GM12878 (cell line): ENCODE results near the gene MEF2C. TPM values are rescaled to one million over a fixed set of nuclear protein-coding genes. Genes with fewer than 3 reads are reported as not detected.

Source experiments
- ATAC-seq: fragments of 200-7000 bp; cut with Tn5 transposase; 3 replicates; pipeline ENCODE4 v1.9.1; 2020; ENCODE audit warnings: mild to moderate bottlenecking, moderate library complexity
- BruUV-seq: library from RNA; stranded (reverse); fragments of 400-500 nt; replicated peaks from 2 replicates; lab custom pipeline; 2021; lab: Mats Ljungman, UMichigan
- CTCF ChIA-PET: fragments of 300-600 bp; sonication (Branson Sonifier 250); formaldehyde crosslinking; extraction: SDS; loops from one replicate; lab custom pipeline; 2021; ENCODE audit warnings: inconsistent platforms; lab: Yijun Ruan, JAX
- POLR2A ChIA-PET: fragments of 350-600 bp; formaldehyde crosslinking; extraction: SDS; loops from one replicate; lab custom pipeline; 2021; ENCODE audit warnings: inconsistent platforms; lab: Charles Lee
- RAD21 ChIA-PET: fragments of 300-600 bp; sonication (Branson Sonifier 250); formaldehyde crosslinking; loops from one replicate; lab custom pipeline; 2023; ENCODE audit warnings: antibody characterized with exemption; ENCODE audit not compliant: unreplicated experiment; lab: Charles Lee
- SMC1A ChIA-PET: fragments of 300-600 bp; sonication (Branson Sonifier 250); formaldehyde crosslinking; loops from one replicate; lab custom pipeline; 2023; ENCODE audit not compliant: unreplicated experiment, uncharacterized antibody; lab: Charles Lee
- DNase-seq: peaks from one replicate; pipeline ENCODE4 v3.0.0-alpha.2; 2011; ENCODE audit warnings: low read depth, low spot score
- FAIRE-seq: peaks from 3 replicates; lab custom pipeline; 2011; peaks lifted over from hg19 to GRCh38; lab: Jason Lieb, UNC
- H2AFZ ChIP-seq: 2 replicates; pipeline ENCODE4 v1.6.0; 2011; ENCODE audit warnings: low read depth, low read length, control low read depth; ENCODE audit not compliant: control insufficient read depth
- H3K27ac ChIP-seq: 2 replicates; pipeline ENCODE4 v1.5.1; 2011; ENCODE audit warnings: control low read depth; ENCODE audit not compliant: control insufficient read depth, insufficient read depth
- H3K27me3 ChIP-seq, 2 experiments: replicated peaks in 1 of 2; 2 replicates each; pipeline versions ENCODE4 v1.6.0 to v1.6.1; 2011; ENCODE audit warnings: low read length in 1 of 2; ENCODE audit not compliant: control insufficient read depth in 2 of 2, insufficient read depth in 2 of 2
- H3K36me3 ChIP-seq, 2 experiments: 2 replicates each; pipeline ENCODE4 v1.5.1; 2011; ENCODE audit warnings: low read length in 1 of 2; ENCODE audit not compliant: control insufficient read depth in 2 of 2, insufficient read depth in 2 of 2
- H3K4me1 ChIP-seq: 2 replicates; pipeline ENCODE4 v1.6.1; 2011; ENCODE audit warnings: mild to moderate bottlenecking, low read length, moderate library complexity, mixed read lengths; ENCODE audit not compliant: control insufficient read depth, insufficient read depth
- H3K4me2 ChIP-seq: 2 replicates; pipeline ENCODE4 v1.6.0; 2011; ENCODE audit warnings: control low read depth; ENCODE audit not compliant: control insufficient read depth, insufficient read depth
- H3K4me3 ChIP-seq: fragments of 200-600 bp; sonication (generic); 2 replicates; pipeline ENCODE4 v1.5.1; 2016
- H3K79me2 ChIP-seq: 2 replicates; pipeline ENCODE4 v1.6.0; 2011; ENCODE audit warnings: low read length; ENCODE audit not compliant: control insufficient read depth, insufficient read depth
- H3K9ac ChIP-seq: 2 replicates; pipeline ENCODE4 v1.8.0; 2011; ENCODE audit warnings: low read length, control low read depth, mixed read lengths; ENCODE audit not compliant: control insufficient read depth, insufficient read depth
- H3K9me3 ChIP-seq: replicated peaks from 3 replicates; pipeline ENCODE4 v1.5.1; 2011; ENCODE audit warnings: mild to moderate bottlenecking, low read length; ENCODE audit not compliant: control insufficient read depth, insufficient read depth
- H4K20me1 ChIP-seq: 2 replicates; pipeline ENCODE4 v1.6.0; 2011; ENCODE audit not compliant: control insufficient read depth, insufficient read depth
- ASH2L ChIP-seq: fragments of 300-600, 200-600 bp; sonication (generic); IDR thresholded peaks from 2 replicates; pipeline ENCODE4 v1.6.1; 2017; ENCODE audit warnings: low read depth, mild to moderate bottlenecking, borderline replicate concordance
- BACH1 ChIP-seq: fragments of 450-650 bp; IDR thresholded peaks from 2 replicates; pipeline ENCODE4 v1.6.1; 2017; ENCODE audit warnings: mild to moderate bottlenecking, borderline replicate concordance
- CREB1 ChIP-seq: IDR thresholded peaks from 2 replicates; pipeline ENCODE4 v1.6.1; 2012; ENCODE audit warnings: low read depth, mild to moderate bottlenecking, inconsistent platforms
- IKZF1 ChIP-seq: fragments of 450-650 bp; conservative IDR thresholded peaks from 2 replicates; pipeline ENCODE4 v1.6.1; 2017; ENCODE audit warnings: antibody characterized with exemption, mild to moderate bottlenecking
- NFYB ChIP-seq: IDR thresholded peaks from 2 replicates; pipeline ENCODE4 v1.6.1; 2011; ENCODE audit warnings: low read depth, mild to moderate bottlenecking, low read length, improper control_type of control experiment, moderate library complexity; ENCODE audit not compliant: insufficient read depth
- RUNX3 ChIP-seq: IDR thresholded peaks from 2 replicates; pipeline ENCODE4 v1.6.1; 2012; ENCODE audit warnings: low read length, inconsistent platforms
- SPI1 ChIP-seq: IDR thresholded peaks from 2 replicates; pipeline ENCODE4 v1.6.1; 2011; ENCODE audit warnings: low read depth, mild to moderate bottlenecking, low read length, moderate library complexity, borderline replicate concordance; ENCODE audit not compliant: insufficient read depth
- SREBF2 ChIP-seq: IDR thresholded peaks from 2 replicates; pipeline ENCODE4 v1.6.1; 2012; ENCODE audit warnings: mild to moderate bottlenecking, low read length
- YBX1 ChIP-seq: fragments of 450-650 bp; IDR thresholded peaks from 2 replicates; pipeline ENCODE4 v1.6.1; 2016; ENCODE audit warnings: antibody characterized with exemption
- ZNF274 ChIP-seq: IDR thresholded peaks from one replicate; pipeline ENCODE4 v1.8.0; 2011; ENCODE audit not compliant: insufficient read length, insufficient read depth
- WGBS: methylation state at CpG from one replicate; pipeline ENCODE4 v1.1.6; 2016; ENCODE audit warnings: low lambda C conversion rate; ENCODE audit not compliant: insufficient replicate concordance, insufficient coverage; ENCODE audit errors: missing lambda C conversion rate; 5-methylcytosine and 5-hydroxymethylcytosine counted together
- in situ Hi-C: fragments of 300-500 bp; cut with MboI; formaldehyde crosslinking; loops from 9 replicates; pipeline ENCODE4 v1.14.3; 2018; ENCODE audit warnings: mixed read lengths
- intact Hi-C: fragments of 100-400 bp; cut with micrococcal nuclease; formaldehyde crosslinking; loops from one replicate; pipeline ENCODE4 v1.14.2; 2022; ENCODE audit not compliant: unreplicated experiment
- polyA plus RNA-seq, 11 experiments: library from polyadenylated mRNA; depleted of rRNA in 4 of 11; unstranded in 6 of 11; stranded (reverse) in 5 of 11; fragments of >200 nt; fragmentation: Nextera tagmentation in 4 of 11; fragmentation: Illumina TruSeq in 1 of 11; extraction: Ambion mirVana in 4 of 11; extraction: Trizol in 1 of 11; gene quantifications; 1 replicate in 1 of 11; 2 replicates in 10 of 11; pipeline versions ENCODE4 v1.2.1 to v1.2.3, GENCODE V29; 2011 to 2016; ENCODE audit warnings: inconsistent platforms in 2 of 11, missing spikeins in 2 of 11, low read depth in 1 of 11
- total RNA-seq, 4 experiments: library from RNA; depleted of rRNA in 3 of 4; stranded (reverse); fragments of >200 nt in 3 of 4; fragmentation: Illumina TruSeq in 1 of 4; extraction: Trizol in 1 of 4; gene quantifications; 2 replicates each; pipeline versions ENCODE4 v1.2.1 to v1.2.3, GENCODE V29; 2013 to 2021
- TF ChIP-seq, protein P1 (sequence below): fragments of 450-650 bp; IDR thresholded peaks from 2 replicates; pipeline ENCODE4 v1.6.1; 2018; ENCODE audit warnings: mild to moderate bottlenecking, low read depth, moderate library complexity; ENCODE audit not compliant: partially characterized antibody
- TF ChIP-seq, protein P2 (sequence below): fragments of 450-650 bp; IDR thresholded peaks from 2 replicates; pipeline ENCODE4 v1.6.1; 2016; ENCODE audit warnings: mild to moderate bottlenecking, moderate library complexity, borderline replicate concordance
- TF ChIP-seq, protein P3 (sequence below): fragments of 150-350 bp; IDR thresholded peaks from 2 replicates; pipeline ENCODE4 v1.6.1; 2014; ENCODE audit warnings: mild to moderate bottlenecking, low read depth, low read length

Gene MEF2C
- total and polyA plus RNA-seq, 10 of the 15 experiments (the other 5 are each of a cell fraction or from before 2014, with no cell fraction given) = 104 to 225 (median 180) TPM

DNA sequence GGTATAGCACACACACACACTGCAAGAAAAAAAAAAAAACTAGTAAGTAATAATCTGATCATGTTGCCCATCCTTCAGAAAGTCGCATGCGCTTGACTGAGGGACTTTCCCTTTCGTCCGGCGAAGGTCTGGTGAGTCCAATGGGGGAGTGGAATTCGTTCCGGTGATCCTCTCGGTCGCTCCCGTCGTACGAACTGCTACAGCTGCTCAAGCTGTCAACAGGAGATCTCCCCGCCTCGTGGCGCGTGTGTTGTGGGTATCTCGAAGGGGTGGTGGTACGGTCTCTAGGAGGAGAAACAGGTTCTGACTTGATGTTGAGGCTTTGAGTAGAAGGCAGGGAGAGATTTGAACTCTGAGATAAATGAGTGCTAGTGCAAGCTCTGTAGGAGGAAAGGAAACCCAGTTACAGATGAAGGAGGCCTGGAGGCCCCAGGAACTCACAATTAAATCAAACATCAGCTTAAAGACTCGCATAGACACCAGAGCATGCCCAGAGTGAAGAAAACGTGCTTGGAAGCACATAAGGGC lies 160.4 kb downstream of the MEF2C start:
- intact Hi-C loops = loop anchor here (10.0 kb wide), 1 partner anchor 1212 kb away; no protein-coding TSS in a partner anchor
- peaks cover 12 to 35% of the 10 kb centered on the region in 2 experiments for H3K36me3 ChIP-seq

More for the DNA sequence above, 160.4 kb downstream of the MEF2C start:
- H3K79me2 ChIP-seq = no peaks in the 10 kb centered on the region
- no peaks in the 10 kb centered on the region for H3K4me1 ChIP-seq
- no peaks in the 10 kb centered on the region for H4K20me1 ChIP-seq
- H2AFZ ChIP-seq = no peak overlapping the region
- H3K9me3 ChIP-seq = no peaks in the 10 kb centered on the region
- no peak for ATAC-seq
- H3K4me3 ChIP-seq = no peak overlapping the region
- no peak overlapping the region for H3K9ac ChIP-seq
- DNase-seq = no peak
- in situ Hi-C loops = loop anchor here (5.0 kb wide), 1 partner anchor 1545 kb away; no protein-coding TSS in a partner anchor
- CTCF ChIA-PET = interaction anchor here (1.2 to 1.6 kb wide), 2 partner anchors 227 to 1543 kb away, joined by 3 to 5 read pairs; no protein-coding TSS in a partner anchor
- TF ChIP-seq IKZF1 = no peak
- no peak for TF ChIP-seq RUNX3
- TF ChIP-seq NFYB = no peak
- no peak for TF ChIP-seq YBX1
- no peak for TF ChIP-seq ZNF274
- TF ChIP-seq CREB1 = no peak
- no peak for TF ChIP-seq SPI1
- TF ChIP-seq, protein P1, sequence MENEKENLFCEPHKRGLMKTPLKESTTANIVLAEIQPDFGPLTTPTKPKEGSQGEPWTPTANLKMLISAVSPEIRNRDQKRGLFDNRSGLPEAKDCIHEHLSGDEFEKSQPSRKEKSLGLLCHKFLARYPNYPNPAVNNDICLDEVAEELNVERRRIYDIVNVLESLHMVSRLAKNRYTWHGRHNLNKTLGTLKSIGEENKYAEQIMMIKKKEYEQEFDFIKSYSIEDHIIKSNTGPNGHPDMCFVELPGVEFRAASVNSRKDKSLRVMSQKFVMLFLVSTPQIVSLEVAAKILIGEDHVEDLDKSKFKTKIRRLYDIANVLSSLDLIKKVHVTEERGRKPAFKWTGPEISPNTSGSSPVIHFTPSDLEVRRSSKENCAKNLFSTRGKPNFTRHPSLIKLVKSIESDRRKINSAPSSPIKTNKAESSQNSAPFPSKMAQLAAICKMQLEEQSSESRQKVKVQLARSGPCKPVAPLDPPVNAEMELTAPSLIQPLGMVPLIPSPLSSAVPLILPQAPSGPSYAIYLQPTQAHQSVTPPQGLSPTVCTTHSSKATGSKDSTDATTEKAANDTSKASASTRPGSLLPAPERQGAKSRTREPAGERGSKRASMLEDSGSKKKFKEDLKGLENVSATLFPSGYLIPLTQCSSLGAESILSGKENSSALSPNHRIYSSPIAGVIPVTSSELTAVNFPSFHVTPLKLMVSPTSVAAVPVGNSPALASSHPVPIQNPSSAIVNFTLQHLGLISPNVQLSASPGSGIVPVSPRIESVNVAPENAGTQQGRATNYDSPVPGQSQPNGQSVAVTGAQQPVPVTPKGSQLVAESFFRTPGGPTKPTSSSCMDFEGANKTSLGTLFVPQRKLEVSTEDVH = no peak
- no peak for TF ChIP-seq SREBF2
- TF ChIP-seq ASH2L = no peak
- TF ChIP-seq, protein P2, sequence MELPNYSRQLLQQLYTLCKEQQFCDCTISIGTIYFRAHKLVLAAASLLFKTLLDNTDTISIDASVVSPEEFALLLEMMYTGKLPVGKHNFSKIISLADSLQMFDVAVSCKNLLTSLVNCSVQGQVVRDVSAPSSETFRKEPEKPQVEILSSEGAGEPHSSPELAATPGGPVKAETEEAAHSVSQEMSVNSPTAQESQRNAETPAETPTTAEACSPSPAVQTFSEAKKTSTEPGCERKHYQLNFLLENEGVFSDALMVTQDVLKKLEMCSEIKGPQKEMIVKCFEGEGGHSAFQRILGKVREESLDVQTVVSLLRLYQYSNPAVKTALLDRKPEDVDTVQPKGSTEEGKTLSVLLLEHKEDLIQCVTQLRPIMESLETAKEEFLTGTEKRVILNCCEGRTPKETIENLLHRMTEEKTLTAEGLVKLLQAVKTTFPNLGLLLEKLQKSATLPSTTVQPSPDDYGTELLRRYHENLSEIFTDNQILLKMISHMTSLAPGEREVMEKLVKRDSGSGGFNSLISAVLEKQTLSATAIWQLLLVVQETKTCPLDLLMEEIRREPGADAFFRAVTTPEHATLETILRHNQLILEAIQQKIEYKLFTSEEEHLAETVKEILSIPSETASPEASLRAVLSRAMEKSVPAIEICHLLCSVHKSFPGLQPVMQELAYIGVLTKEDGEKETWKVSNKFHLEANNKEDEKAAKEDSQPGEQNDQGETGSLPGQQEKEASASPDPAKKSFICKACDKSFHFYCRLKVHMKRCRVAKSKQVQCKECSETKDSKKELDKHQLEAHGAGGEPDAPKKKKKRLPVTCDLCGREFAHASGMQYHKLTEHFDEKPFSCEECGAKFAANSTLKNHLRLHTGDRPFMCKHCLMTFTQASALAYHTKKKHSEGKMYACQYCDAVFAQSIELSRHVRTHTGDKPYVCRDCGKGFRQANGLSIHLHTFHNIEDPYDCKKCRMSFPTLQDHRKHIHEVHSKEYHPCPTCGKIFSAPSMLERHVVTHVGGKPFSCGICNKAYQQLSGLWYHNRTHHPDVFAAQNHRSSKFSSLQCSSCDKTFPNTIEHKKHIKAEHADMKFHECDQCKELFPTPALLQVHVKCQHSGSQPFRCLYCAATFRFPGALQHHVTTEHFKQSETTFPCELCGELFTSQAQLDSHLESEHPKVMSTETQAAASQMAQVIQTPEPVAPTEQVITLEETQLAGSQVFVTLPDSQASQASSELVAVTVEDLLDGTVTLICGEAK = no peak
- TF ChIP-seq, protein P3, sequence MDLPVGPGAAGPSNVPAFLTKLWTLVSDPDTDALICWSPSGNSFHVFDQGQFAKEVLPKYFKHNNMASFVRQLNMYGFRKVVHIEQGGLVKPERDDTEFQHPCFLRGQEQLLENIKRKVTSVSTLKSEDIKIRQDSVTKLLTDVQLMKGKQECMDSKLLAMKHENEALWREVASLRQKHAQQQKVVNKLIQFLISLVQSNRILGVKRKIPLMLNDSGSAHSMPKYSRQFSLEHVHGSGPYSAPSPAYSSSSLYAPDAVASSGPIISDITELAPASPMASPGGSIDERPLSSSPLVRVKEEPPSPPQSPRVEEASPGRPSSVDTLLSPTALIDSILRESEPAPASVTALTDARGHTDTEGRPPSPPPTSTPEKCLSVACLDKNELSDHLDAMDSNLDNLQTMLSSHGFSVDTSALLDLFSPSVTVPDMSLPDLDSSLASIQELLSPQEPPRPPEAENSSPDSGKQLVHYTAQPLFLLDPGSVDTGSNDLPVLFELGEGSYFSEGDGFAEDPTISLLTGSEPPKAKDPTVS = no peak
- no peak for TF ChIP-seq BACH1
- no peaks in the 10 kb centered on the region for H3K27me3 ChIP-seq
- no TSS peak for BruUV-seq
- POLR2A ChIA-PET = no interaction called here
- WGBS = 97% methylated on average over 20 of the region's 20 CpGs
- RAD21 ChIA-PET = no interaction called here
- FAIRE-seq = no peak
- no peak overlapping the region for H3K4me2 ChIP-seq
- SMC1A ChIA-PET = interaction anchor here (1.0 to 22.4 kb wide), 3 partner anchors 105 to 226 kb away, joined by 3 to 591 read pairs (median 3); no protein-coding TSS in a partner anchor
- no peak overlapping the region for H3K27ac ChIP-seq
